Liver (tissue), 3 donors: ENCODE data around the gene SLC25A52.
"Not testable (repeated sequence)": the region's sequence is repeated elsewhere in the genome, so short reads cannot be mapped to it uniquely, and the experiment has no call there.

Source experiments
- ATF3 ChIP-seq: IDR thresholded peaks from 2 replicates; pipeline ENCODE4 v1.6.1; 2016; ENCODE audit warnings: antibody characterized with exemption
- CTCF ChIP-seq: fragments of 150-350 bp; IDR thresholded peaks from 2 replicates; pipeline ENCODE4 v1.5.1; 2017; ENCODE audit warnings: improper control_type of control experiment, low read depth, low read length; ENCODE audit not compliant: missing input control
- FOXA1 ChIP-seq: IDR thresholded peaks from 2 replicates; pipeline ENCODE4 v1.6.1; 2016; ENCODE audit warnings: antibody characterized with exemption
- GABPA ChIP-seq, 2 donors: IDR thresholded peaks in 1 of 2; conservative IDR thresholded peaks in 1 of 2; 2 replicates each; pipeline ENCODE4 v1.6.1; 2016; ENCODE audit warnings: antibody characterized with exemption in 2 of 2, mild to moderate bottlenecking in 1 of 2, moderate library complexity in 1 of 2
- HNF4A ChIP-seq, 2 donors: conservative IDR thresholded peaks; 2 replicates each; pipeline ENCODE4 v1.6.1; 2016; ENCODE audit warnings: antibody characterized with exemption in 2 of 2, mild to moderate bottlenecking in 2 of 2
- JUND ChIP-seq, 2 donors: IDR thresholded peaks; 2 replicates each; pipeline ENCODE4 v1.6.1; 2016; ENCODE audit warnings: antibody characterized with exemption in 2 of 2
- NR2F2 ChIP-seq: IDR thresholded peaks from 2 replicates; pipeline ENCODE4 v1.6.1; 2016; ENCODE audit warnings: antibody characterized with exemption
- REST ChIP-seq: IDR thresholded peaks from 2 replicates; pipeline ENCODE4 v1.6.1; 2016; ENCODE audit warnings: antibody characterized with exemption, mild to moderate bottlenecking
- SP1 ChIP-seq: IDR thresholded peaks from 2 replicates; pipeline ENCODE4 v1.6.1; 2018; ENCODE audit warnings: antibody characterized with exemption, mild to moderate bottlenecking
- TAF1 ChIP-seq: conservative IDR thresholded peaks from 2 replicates; pipeline ENCODE4 v1.6.1; 2016; ENCODE audit warnings: antibody characterized with exemption, mild to moderate bottlenecking
- YY1 ChIP-seq: IDR thresholded peaks from 2 replicates; pipeline ENCODE4 v1.6.1; 2016; ENCODE audit warnings: antibody characterized with exemption, mild to moderate bottlenecking
- ZBTB33 ChIP-seq: IDR thresholded peaks from 2 replicates; pipeline ENCODE4 v1.6.1; 2016; ENCODE audit warnings: antibody characterized with exemption
- donor health status: healthy.
- donor health status: healthy.

- not testable (repeated sequence) for TF ChIP-seq JUND (IDR thresholded peaks at IDR 0.05); CTCF; YY1; ATF3; ZBTB33; REST; TAF1; GABPA (IDR thresholded peaks at IDR 0.05 in 1 of 2, conservative IDR thresholded peaks at IDR 0.05 in 1 of 2); HNF4A (conservative IDR thresholded peaks at IDR 0.05); NR2F2; FOXA1; SP1
Measured at GRCh38 chr18:31743600-31743999, 17.1 kb downstream of the SLC25A52 start.
